HCT116 (cell line): ENCODE data around the gene TNF. TPM values are rescaled to one million over a fixed set of nuclear protein-coding genes. Genes with fewer than 3 reads are reported as not detected.

Experiments
- ATAC-seq: fragments of 200-7000 bp; cut with Tn5 transposase; 2 replicates; pipeline ENCODE4 v1.9.1; 2020; ENCODE audit warnings: mild to moderate bottlenecking, moderate library complexity
- BruUV-seq: library from RNA; stranded (reverse); fragments of 400-500 nt; replicated peaks from 2 replicates; lab custom pipeline; 2021; lab: Mats Ljungman, UMichigan
- CTCF ChIA-PET: fragments of 300-600 bp; sonication (Branson Sonifier 250); formaldehyde crosslinking; loops from one replicate; lab custom pipeline; 2021; ENCODE audit warnings: antibody characterized with exemption; lab: Charles Lee
- POLR2A ChIA-PET: fragments of 300-600, 350-600 bp; sonication (Branson Sonifier 250); formaldehyde crosslinking; loops from one replicate; lab custom pipeline; 2021; ENCODE audit warnings: antibody characterized with exemption; lab: Charles Lee
- RAD21 ChIA-PET, 2 experiments: fragments of 300-600 bp; sonication (Branson Sonifier 250); formaldehyde crosslinking; loops; one replicate each; lab custom pipeline; 2023; ENCODE audit warnings: low total read pairs in 2 of 2; ENCODE audit not compliant: uncharacterized antibody in 2 of 2, unreplicated experiment in 2 of 2, low non-redundant PET in 1 of 2; lab: Charles Lee
- DNase-seq: peaks from one replicate; pipeline ENCODE4 v3.0.0-alpha.2; 2010; ENCODE audit warnings: low read depth, low spot score
- H2AFZ ChIP-seq: fragments of 200-600 bp; shearing (Covaris generic), sonication (generic); 2 replicates; pipeline ENCODE4 v1.6.1; 2017; ENCODE audit warnings: low read depth, mixed run types, mixed read lengths, antibody characterized with exemption, low read length; ENCODE audit not compliant: poor library complexity, severe bottlenecking
- H3K27ac ChIP-seq: 2 replicates; pipeline ENCODE4 v1.5.1; 2012; ENCODE audit warnings: low read depth, low read length
- H3K27me3 ChIP-seq: fragments of 200-600 bp; sonication (generic); 2 replicates; pipeline ENCODE4 v1.6.1; 2016; ENCODE audit warnings: mixed run types, low read length, mixed read lengths; ENCODE audit not compliant: insufficient read depth
- H3K36me3 ChIP-seq, 2 experiments: fragments of 200-500 bp in 1 of 2; fragments of 200-600 bp in 1 of 2; sonication (Bioruptor generic) in 1 of 2; sonication (generic) in 1 of 2; 2 replicates each; pipeline versions ENCODE4 v1.5.1 to v1.6.1; 2014 to 2016; ENCODE audit warnings: low read length in 2 of 2, inconsistent platforms in 1 of 2, mixed read lengths in 1 of 2, mixed run types in 1 of 2; ENCODE audit not compliant: insufficient read depth in 2 of 2, control insufficient read depth in 1 of 2
- H3K4me1 ChIP-seq, 2 experiments: fragments of 200-600 bp in 1 of 2; sonication (generic) in 1 of 2; 2 replicates each; pipeline versions ENCODE4 v1.5.1 to v1.6.1; 2012 to 2017; ENCODE audit warnings: low read length in 2 of 2, inconsistent platforms in 1 of 2, mild to moderate bottlenecking in 1 of 2, mixed read lengths in 1 of 2, mixed run types in 1 of 2, moderate library complexity in 1 of 2; ENCODE audit not compliant: insufficient read depth in 2 of 2, control insufficient read depth in 1 of 2
- H3K4me2 ChIP-seq: fragments of 200-600 bp; sonication (generic); 2 replicates; pipeline ENCODE4 v1.6.1; 2017; ENCODE audit warnings: mixed run types, low read length, mixed read lengths
- H3K4me3 ChIP-seq, 2 experiments: fragments of 200-600 bp in 1 of 2; sonication (generic) in 1 of 2; replicated peaks in 1 of 2; 2 replicates each; pipeline ENCODE4 v1.5.1; 2011 to 2016; ENCODE audit warnings: low read length in 2 of 2, control low read depth in 1 of 2, low read depth in 1 of 2, mild to moderate bottlenecking in 1 of 2, mixed read lengths in 1 of 2, mixed run types in 1 of 2
- H3K79me2 ChIP-seq: fragments of 200-600 bp; sonication (generic); 2 replicates; pipeline ENCODE4 v1.6.1; 2017; ENCODE audit warnings: mild to moderate bottlenecking, mixed run types, low read length, moderate library complexity, mixed read lengths; ENCODE audit not compliant: insufficient read depth
- H3K9ac ChIP-seq: fragments of 200-600 bp; sonication (generic); 2 replicates; pipeline ENCODE4 v1.6.1; 2016; ENCODE audit warnings: low read length, mixed read lengths
- H3K9me2 ChIP-seq: fragments of 200-600 bp; sonication (generic), shearing (Covaris generic); 2 replicates; pipeline ENCODE4 v1.6.1; 2017; ENCODE audit warnings: mixed run types, mild to moderate bottlenecking, moderate library complexity; ENCODE audit not compliant: insufficient read depth
- H3K9me3 ChIP-seq, 2 experiments: fragments of 200-500 bp in 1 of 2; fragments of 200-600 bp in 1 of 2; sonication (Bioruptor generic) in 1 of 2; sonication (generic) in 1 of 2; 2 replicates each; pipeline ENCODE4 v1.6.1; 2014 to 2017; ENCODE audit warnings: low read length in 2 of 2, mixed read lengths in 2 of 2, inconsistent platforms in 1 of 2, low read depth in 1 of 2, mild to moderate bottlenecking in 1 of 2, mixed run types in 1 of 2, moderate library complexity in 1 of 2; ENCODE audit not compliant: control insufficient read depth in 1 of 2, insufficient read depth in 1 of 2
- H4K20me1 ChIP-seq: fragments of 200-600 bp; sonication (generic), shearing (Covaris generic); 2 replicates; pipeline ENCODE4 v1.6.1; 2017; ENCODE audit warnings: mixed run types, mild to moderate bottlenecking, moderate library complexity; ENCODE audit not compliant: insufficient read depth
- CBX3 ChIP-seq: IDR thresholded peaks from 2 replicates; pipeline ENCODE4 v1.6.1; 2012; ENCODE audit warnings: low read depth
- CEBPB ChIP-seq: IDR thresholded peaks from 2 replicates; pipeline ENCODE4 v1.6.1; 2012; ENCODE audit warnings: low read depth
- EGR1 ChIP-seq: IDR thresholded peaks from 2 replicates; pipeline ENCODE4 v1.6.1; 2012; ENCODE audit warnings: low read depth
- ELF1 ChIP-seq: IDR thresholded peaks from 2 replicates; pipeline ENCODE4 v1.6.1; 2012; ENCODE audit warnings: low read depth, borderline replicate concordance
- EZH2 ChIP-seq: fragments of 200-600 bp; sonication (generic); IDR thresholded peaks from 2 replicates; pipeline ENCODE4 v1.6.1; 2017; ENCODE audit warnings: antibody characterized with exemption, mixed run types
- EZH2phosphoT487 ChIP-seq: fragments of 200-600 bp; IDR thresholded peaks from 2 replicates; pipeline ENCODE4 v1.6.1; 2018; ENCODE audit warnings: antibody characterized with exemption, borderline replicate concordance
- JUND ChIP-seq: IDR thresholded peaks from 2 replicates; pipeline ENCODE4 v1.6.1; 2012
- POLR2A ChIP-seq: IDR thresholded peaks from 2 replicates; pipeline ENCODE4 v1.7.0; 2011; ENCODE audit warnings: borderline replicate concordance; ENCODE audit not compliant: insufficient read depth, insufficient read length; ENCODE audit errors: extremely low read depth
- POLR2AphosphoS5 ChIP-seq: IDR thresholded peaks from 2 replicates; pipeline ENCODE4 v1.6.1; 2011; ENCODE audit warnings: mild to moderate bottlenecking, low read depth, low read length, moderate library complexity
- RAD21 ChIP-seq: IDR thresholded peaks from 2 replicates; pipeline ENCODE4 v1.6.1; 2012; ENCODE audit warnings: low read depth, mild to moderate bottlenecking
- SP1 ChIP-seq: IDR thresholded peaks from 2 replicates; pipeline ENCODE4 v1.6.1; 2012; ENCODE audit warnings: low read depth
- SRF ChIP-seq: IDR thresholded peaks from 2 replicates; pipeline ENCODE4 v1.6.1; 2012; ENCODE audit warnings: low read depth
- TCF7L2 ChIP-seq: IDR thresholded peaks from 2 replicates; pipeline ENCODE4 v1.7.0; 2011; ENCODE audit warnings: borderline replicate concordance, inconsistent platforms; ENCODE audit not compliant: insufficient read depth, insufficient read length; ENCODE audit errors: extremely low read depth
- YY1 ChIP-seq: IDR thresholded peaks from 2 replicates; pipeline ENCODE4 v1.6.1; 2011; ENCODE audit warnings: low read length, low read depth, moderate library complexity, mild to moderate bottlenecking; ENCODE audit not compliant: insufficient replicate concordance; ENCODE audit errors: extremely low read depth
- ZFX ChIP-seq: fragments of 450-650 bp; IDR thresholded peaks from 2 replicates; pipeline ENCODE4 v1.6.1; 2017
- intact Hi-C: fragments of 100-400 bp; cut with micrococcal nuclease; formaldehyde crosslinking; loops from 2 replicates; pipeline ENCODE4 v1.10.0; 2022
- total RNA-seq: library from RNA; stranded (reverse); gene quantifications from one replicate; pipeline ENCODE4 v1.2.1, GENCODE V29; 2021; ENCODE audit not compliant: unreplicated experiment
- TF ChIP-seq, protein P1 (sequence below): IDR thresholded peaks from 2 replicates; pipeline ENCODE4 v1.6.1; 2012
- TF ChIP-seq, protein P2 (sequence below): IDR thresholded peaks from 2 replicates; pipeline ENCODE4 v1.6.1; 2012; ENCODE audit warnings: low read depth

TNF gene
- total RNA-seq, 1 experiment from 2014 or later: 0.59 TPM

DNA sequence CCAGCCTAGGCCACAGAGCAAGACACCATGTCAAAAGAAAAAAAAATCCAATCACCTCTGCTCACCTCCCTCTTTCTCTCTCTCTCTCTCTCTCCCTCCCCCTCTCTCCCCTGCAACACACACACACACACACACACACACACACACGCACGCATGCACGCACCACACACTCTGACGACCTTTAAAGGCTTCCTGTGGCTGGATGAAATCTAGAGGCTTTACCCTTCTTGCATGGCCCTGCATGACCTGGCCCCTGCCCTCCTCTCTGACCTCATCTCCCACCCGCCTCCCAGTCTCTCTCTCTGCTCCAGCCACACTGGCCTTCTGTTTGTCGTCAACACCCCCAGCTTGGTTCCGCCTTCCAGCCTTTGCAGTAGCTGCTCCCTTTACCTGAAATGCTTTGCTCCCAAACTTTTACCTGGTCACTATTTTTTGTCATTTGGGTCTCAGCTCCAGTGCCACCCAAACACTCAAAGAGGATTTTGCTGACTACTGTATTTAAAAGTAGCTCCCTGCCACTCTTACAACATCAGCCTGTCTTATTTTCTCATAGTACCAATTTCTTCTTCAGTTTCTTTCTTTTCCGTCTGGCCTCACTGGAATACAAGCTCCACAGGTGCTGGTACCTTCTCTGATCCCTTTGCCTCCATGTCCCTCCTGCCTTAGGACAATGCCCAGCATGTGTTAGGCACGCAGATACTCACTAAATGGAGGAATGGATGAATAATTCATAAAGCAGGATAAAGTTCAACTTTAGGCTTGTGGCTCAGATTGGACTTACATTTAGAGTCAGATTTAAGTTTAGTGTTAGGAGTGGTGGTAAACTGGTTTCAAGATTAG lies 7.6 kb upstream of the TNF start:
- no TSS peak for BruUV-seq
- Histone ChIP-seq H4K20me1 (no peaks in the 10 kb centered on the region), H3K36me3 (no peaks in the 10 kb centered on the region), H3K9me2 (no peaks in the 10 kb centered on the region), H3K9ac (no peak overlapping the region), H3K4me2 (no peak overlapping the region), H3K27me3 (no peaks in the 10 kb centered on the region), H3K79me2 (no peaks in the 10 kb centered on the region), H3K27ac (no peak overlapping the region), H3K4me3 (no peak overlapping the region), H3K4me1 (no peaks in the 10 kb centered on the region), H2AFZ (no peak overlapping the region), H3K9me3 (no peaks in the 10 kb centered on the region)
- CTCF ChIA-PET: interaction anchor here (1.7 kb wide), 1 partner anchor 13 kb away, joined by 6 read pairs; no protein-coding TSS in a partner anchor
- POLR2A ChIA-PET: interaction anchor here (1.2 kb wide), 1 partner anchor 25 kb away, joined by 3 read pairs; the partner anchor contains the start of gene NCR3
- ATAC-seq (no peak), DNase-seq (no peak)
- intact Hi-C loops: no loop called here
- RAD21 ChIA-PET: no interaction called here
- TF ChIP-seq YY1 (no peak), POLR2A (no peak), CBX3 (no peak), SP1 (no peak), POLR2AphosphoS5 (no peak), ELF1 (no peak), ZFX (no peak), RAD21 (no peak), JUND (no peak), CEBPB (no peak), EZH2 (no peak), EZH2phosphoT487 (no peak), TCF7L2 (no peak), SRF (no peak), EGR1 (no peak)
- TF ChIP-seq, protein P1, sequence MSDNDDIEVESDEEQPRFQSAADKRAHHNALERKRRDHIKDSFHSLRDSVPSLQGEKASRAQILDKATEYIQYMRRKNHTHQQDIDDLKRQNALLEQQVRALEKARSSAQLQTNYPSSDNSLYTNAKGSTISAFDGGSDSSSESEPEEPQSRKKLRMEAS: no peak
- TF ChIP-seq, protein P2, sequence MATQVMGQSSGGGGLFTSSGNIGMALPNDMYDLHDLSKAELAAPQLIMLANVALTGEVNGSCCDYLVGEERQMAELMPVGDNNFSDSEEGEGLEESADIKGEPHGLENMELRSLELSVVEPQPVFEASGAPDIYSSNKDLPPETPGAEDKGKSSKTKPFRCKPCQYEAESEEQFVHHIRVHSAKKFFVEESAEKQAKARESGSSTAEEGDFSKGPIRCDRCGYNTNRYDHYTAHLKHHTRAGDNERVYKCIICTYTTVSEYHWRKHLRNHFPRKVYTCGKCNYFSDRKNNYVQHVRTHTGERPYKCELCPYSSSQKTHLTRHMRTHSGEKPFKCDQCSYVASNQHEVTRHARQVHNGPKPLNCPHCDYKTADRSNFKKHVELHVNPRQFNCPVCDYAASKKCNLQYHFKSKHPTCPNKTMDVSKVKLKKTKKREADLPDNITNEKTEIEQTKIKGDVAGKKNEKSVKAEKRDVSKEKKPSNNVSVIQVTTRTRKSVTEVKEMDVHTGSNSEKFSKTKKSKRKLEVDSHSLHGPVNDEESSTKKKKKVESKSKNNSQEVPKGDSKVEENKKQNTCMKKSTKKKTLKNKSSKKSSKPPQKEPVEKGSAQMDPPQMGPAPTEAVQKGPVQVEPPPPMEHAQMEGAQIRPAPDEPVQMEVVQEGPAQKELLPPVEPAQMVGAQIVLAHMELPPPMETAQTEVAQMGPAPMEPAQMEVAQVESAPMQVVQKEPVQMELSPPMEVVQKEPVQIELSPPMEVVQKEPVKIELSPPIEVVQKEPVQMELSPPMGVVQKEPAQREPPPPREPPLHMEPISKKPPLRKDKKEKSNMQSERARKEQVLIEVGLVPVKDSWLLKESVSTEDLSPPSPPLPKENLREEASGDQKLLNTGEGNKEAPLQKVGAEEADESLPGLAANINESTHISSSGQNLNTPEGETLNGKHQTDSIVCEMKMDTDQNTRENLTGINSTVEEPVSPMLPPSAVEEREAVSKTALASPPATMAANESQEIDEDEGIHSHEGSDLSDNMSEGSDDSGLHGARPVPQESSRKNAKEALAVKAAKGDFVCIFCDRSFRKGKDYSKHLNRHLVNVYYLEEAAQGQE: no peak
